HG03159 (cell line): ENCODE results near the gene CRIM1.

Experiments
- ATAC-seq: cut with Tn5 transposase; IDR thresholded peaks from one replicate; pipeline ENCODE4 v1.9.1; 2021; ENCODE audit warnings: mild to moderate bottlenecking, moderate library complexity; ENCODE audit not compliant: unreplicated experiment

CRIM1 gene

DNA sequence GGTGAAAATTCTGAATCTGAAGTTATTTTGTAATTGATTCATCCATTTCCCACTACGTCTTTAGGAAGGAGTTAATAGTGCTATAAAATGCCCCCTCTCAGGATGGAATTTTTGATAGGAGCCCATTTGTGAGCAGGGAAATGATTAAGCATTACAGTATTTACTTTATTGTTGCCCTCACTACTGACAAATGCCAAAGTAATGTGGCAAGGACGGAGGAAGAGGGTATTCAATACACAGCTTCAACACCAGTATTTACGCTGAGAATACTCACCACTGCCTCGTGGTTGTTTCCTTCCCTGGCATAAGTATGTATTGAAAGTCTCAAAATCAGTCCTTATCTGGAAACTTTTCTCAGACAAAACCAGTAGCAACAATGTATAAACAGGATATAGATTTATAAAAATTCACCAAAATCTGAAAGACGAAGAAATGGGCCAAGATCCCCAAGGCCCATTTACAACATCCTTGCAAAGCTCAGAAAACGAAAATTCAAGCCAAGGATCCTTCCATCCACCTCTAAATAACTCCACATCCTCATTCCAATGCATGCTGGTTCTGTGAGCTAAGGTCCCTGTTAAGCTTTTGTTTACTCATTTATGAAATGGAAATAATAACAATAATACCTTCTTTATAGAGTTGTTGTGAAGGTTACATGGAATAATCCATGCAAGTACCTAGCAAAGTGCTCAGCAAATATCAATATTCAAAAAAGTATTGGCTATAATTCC, 213.1 kb downstream of the CRIM1 start:
- no peak for ATAC-seq

- ATAC-seq, result no peak
These were observed 213.8 kb downstream of the CRIM1 start for GRCh38 chr2:36569267-36569856.

GRCh38 chr2:36570416-36570815, 214.8 kb downstream of the CRIM1 start:
- no peak for ATAC-seq

DNA sequence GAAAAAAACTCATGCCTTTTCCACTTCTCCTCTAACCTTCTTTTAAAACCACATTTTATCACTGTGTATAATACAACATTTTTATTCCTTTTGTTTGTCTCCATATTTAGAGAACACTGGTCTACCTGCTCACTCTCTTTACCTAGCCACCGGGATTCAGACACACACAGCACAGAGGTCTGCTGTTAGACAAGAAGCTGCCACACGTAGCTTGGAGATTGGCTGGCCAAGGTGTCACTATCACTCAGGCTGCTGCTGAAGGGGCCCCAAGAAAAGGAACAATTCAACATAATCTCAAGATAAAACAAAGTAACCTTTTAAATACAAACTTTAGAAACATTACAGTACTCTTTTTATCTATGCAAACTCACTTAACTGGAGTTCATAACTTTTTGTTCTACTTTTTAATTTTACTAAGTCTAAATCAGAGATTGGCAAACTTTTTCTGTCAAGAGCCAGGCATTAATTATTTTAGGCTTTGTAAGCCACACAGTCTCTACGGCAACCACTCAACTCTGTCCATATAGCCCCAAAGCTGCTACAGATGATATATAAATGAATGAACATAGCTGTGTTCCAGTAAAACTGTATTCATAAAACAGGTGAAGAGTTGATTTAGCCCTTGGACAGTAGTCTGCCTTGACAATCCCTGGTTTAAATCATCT, 216.6 kb downstream of the CRIM1 start:
- no peak for ATAC-seq

- no peak for ATAC-seq
These were observed 217.1 kb downstream of the CRIM1 start for GRCh38 chr2:36572719-36573059.

- no peak for ATAC-seq
These were observed 217.6 kb downstream of the CRIM1 start for GRCh38 chr2:36573165-36573564.

DNA sequence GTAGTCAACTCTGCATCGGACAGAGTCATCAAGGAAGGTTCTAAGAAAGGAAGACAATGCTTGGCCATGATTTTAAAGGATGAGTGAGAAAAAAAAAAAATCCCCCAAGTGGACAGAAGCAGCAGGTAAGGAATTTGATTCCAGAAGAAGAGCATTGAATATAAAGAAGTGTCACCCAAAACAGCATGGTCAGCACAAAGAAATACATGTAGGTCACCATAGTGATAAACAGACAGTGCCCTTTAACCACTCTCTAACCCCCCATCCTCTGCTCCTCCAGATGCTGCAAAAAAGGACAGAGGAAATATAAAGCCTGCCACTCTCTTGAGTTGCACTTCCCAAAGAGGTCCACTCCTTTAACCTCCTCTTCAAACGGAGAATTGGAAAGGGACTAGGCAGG, 219.0 kb downstream of the CRIM1 start:
- ATAC-seq, result no peak

DNA sequence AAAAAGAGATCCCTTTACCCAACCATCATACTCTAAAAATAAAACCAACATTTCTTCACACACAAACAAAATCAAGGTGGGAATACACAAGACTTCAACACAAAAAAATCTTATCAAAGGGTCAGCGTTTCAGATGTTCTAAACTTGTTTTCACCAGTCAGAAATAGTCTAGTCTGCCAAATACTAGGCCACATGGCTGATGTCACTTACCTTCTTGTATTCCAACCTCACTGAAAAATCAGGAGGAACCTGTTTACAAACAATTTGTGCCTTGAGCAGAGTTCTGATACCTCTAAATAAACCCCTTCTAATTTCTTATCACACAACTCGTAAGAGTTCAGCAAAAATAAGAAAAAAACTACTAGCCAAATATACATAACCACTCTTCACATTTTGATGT, 222.3 kb downstream of the CRIM1 start:
- ATAC-seq, result no peak

DNA sequence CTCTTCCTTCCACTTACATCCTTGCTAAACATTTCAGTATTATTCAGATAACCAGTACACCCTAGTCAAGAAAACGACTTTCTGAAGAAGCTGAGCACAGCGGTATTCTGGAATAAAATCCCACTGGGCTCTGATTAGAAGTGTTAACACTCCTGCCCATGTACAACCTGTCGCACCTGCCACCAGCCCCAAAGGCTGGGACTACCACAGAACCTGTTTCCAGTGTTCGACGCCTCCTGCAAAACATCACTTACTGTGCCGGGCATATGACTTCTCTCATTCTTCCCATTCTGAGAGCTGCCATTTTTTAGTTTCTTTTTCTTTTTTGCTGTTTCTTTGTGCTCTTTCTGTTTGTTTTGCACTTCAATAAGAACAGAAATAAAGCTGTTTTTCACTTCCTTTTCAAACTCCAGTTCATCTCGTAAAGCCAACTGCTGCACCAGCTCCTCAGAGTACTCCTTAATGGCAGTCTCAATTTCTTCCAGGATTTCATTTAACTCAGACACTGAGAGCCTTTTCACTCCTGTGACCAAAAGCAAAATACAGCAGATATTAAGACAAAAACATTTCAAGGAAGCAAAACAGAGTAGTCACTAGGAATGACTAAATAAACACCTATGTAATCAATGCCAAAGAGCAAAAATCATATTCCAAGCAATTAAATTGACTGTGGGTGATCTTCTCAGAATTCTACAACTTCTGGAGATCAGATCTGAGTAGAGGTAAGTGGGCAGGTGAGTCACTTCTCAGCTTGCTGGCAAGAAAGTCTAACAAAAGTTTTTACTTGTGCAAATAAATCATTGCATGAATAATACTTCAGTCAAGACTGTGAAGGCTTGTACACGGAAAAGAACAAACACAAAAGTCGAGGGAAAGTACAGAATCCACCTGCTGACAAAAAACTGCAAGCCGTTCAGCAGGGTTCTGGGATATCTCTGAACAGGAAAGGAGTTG, 223.0 kb downstream of the CRIM1 start:
- ATAC-seq, result no peak

DNA sequence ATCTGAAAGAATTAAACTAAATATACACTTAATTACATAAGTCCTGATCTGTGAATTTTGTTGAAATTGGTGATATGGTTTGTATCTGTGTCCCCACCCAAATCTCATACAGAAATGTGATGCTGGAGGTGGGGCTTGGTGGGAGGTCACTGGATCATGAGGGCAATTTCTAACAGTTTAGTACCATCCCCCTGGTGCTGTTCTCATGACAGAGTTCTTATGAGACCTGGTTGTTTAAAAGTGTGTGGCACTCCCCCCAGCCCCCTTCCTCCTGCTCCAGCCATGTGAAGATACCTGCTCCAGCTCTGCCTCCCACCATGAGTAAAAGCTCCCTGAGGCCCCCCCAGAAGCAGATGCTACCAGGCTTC, 223.7 kb downstream of the CRIM1 start:
- no peak for ATAC-seq

GRCh38 chr2:36582538-36582937, 227.0 kb downstream of the CRIM1 start:
- no peak for ATAC-seq

DNA sequence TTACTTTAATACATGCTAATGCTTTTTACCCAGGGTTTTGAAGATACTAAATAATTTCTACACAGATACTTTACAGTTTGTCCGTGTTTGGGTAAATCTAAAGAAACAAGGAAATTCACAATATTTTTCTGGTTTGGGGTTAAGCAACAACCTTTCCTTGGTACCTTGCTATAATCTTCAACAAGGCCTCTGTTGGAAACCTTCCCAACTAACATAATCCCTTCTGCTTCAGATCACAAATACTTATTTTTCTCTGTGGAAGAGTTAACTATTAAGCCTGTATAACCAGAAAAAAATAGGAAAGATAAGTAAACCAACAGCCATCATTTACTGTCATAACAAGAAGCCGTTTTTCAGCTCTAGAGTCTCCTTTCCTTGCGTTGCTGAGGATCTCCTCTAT, 227.4 kb downstream of the CRIM1 start:
- no peak for ATAC-seq

GRCh38 chr2:36584148-36584794, 228.7 kb downstream of the CRIM1 start:
- no peak for ATAC-seq

- no peak for ATAC-seq
These were observed 231.1 kb downstream of the CRIM1 start for GRCh38 chr2:36586672-36587071.

DNA sequence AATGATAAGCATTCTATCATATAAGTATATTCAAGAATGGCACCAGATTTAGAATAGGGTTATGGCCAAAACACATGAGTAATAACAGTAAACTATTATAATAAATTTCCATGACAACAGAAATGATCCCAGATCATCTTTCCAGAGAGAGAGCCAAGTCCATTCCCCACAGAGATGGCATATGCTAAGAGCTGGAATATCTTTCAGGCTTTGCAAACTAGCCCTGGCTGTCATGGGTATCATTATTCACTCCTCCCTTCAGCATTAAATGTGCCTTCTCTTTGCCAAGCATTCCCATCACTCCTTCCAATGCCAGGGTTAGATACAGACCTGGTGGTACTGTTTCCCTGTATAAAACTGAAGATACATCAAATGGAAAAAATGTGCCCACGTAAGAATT, 231.5 kb downstream of the CRIM1 start:
- no peak for ATAC-seq

DNA sequence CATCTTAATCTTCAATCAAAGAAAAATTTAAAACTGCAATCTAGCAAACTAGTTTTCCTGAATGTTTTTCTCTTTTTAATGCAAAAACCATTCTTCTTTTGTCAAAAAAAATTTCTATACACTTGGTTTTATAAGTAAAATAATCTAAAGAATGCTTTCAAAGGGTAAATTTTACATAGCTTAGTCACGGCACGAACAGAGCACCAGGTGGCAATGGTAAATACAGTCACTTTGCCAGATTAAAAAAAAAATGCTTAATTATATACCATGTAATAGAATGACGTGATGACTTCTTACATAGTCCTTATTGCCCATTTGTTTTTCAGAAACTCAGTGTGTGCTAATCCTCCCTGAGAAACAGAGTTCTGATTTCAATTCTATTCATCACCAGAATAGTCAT, 232.0 kb downstream of the CRIM1 start:
- no peak for ATAC-seq

DNA sequence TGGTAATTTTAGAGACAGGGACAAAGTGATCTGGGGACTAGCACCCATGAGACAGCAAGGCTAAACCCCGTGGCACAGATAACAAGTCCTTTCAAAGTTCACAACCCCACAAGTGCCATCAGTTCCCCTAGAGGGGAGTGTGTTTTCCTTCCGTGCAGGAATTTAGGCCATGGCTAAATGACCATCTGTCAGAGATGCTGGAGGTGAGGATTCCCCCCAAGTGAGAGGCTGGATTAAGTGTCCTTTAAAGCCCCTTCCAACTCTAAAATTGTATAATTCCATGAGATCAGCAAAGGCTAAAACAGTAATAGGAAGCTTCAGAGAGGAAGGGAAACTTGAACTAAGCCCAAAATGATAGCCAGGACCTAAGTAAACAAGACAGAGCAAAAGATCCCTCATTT, 233.7 kb downstream of the CRIM1 start:
- ATAC-seq, result no peak

DNA sequence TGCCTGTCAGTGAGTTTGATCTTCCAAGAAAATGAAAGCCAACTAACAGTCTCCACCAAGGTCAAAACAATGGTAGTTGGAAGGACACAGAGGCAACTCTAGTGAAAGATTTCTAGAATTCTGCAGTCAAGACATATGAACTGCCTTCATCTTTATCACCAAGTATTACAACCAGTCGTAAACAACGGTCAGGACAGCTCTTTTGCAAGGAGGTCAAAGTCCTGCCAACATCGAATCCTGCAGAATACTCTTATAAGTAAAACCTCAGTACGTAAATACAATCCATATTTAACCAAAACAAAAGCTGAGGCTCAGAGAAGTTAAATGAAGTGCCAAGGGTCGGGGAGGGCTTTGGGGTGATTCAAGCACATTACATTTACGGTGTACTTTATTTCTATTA, 239.3 kb downstream of the CRIM1 start:
- ATAC-seq, result no peak

- no peak for ATAC-seq
These were observed 240.8 kb downstream of the CRIM1 start for GRCh38 chr2:36596397-36596796.

GRCh38 chr2:36597003-36597531, 241.5 kb downstream of the CRIM1 start:
- no peak for ATAC-seq
